DOHH2 (cell line): ENCODE data around the gene CNPY1.

Source experiments
- CTCF ChIP-seq: fragments of 200-600 bp; sonication (generic); IDR thresholded peaks from one replicate; pipeline ENCODE4 v1.5.1; 2014; ENCODE audit warnings: antibody characterized with exemption, mild to moderate bottlenecking, low read depth, low read length; ENCODE audit not compliant: poor library complexity, severe bottlenecking
- EZH2phosphoT487 ChIP-seq: fragments of 200-600 bp; sonication (generic); IDR thresholded peaks from 2 replicates; pipeline ENCODE4 v1.6.1; 2017; ENCODE audit warnings: borderline replicate concordance, mild to moderate bottlenecking, antibody characterized with exemption, low read length, moderate library complexity, mixed read lengths

DNA sequence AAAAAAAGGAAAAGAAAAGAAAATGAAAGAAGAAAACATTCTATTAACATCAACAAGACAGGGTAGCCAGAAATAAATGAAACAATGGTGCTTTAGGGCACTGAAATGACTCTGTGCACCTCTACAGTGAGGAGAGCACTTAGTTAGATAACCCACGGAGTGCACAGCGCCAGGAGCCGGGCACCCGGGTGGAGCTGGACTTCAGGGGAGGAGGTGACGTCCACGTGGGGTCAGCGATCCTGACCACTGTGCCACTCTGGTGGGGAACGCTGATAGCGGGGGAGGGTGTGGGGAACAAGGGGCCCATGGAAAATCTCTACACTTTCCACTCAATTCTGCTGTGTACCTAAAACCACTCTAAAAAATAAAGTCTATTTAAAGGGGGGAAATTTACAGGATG, 15.7 kb upstream of the CNPY1 start:
- TF ChIP-seq EZH2phosphoT487 (no peak), CTCF (no peak)
